Left cardiac atrium (tissue), 4 donors: ENCODE data around the gene AGO3. TPM values are rescaled to one million over a fixed set of nuclear protein-coding genes. Genes with fewer than 3 reads are reported as not detected.
A peak's percentile ranks its signal among the peaks of the same experiment; 100 is the strongest.

Experiments
- ATAC-seq, 2 donors: fragments of 200-7000 bp; cut with Tn5 transposase; one replicate each; pipeline ENCODE4 v1.9.1; 2020; ENCODE audit warnings: mild to moderate bottlenecking in 2 of 2, moderate library complexity in 2 of 2
- DNase-seq: peaks from one replicate; pipeline ENCODE4 v3.0.0-alpha.2; 2020
- intact Hi-C, 2 donors: fragments of 100-400 bp; cut with DNase I; formaldehyde crosslinking; loops; one replicate each; pipeline versions ENCODE4 v1.14.1 to v1.15.1; 2022 to 2023
- total RNA-seq, 2 donors: library from RNA; stranded (reverse); fragmentation: NEBNext Ultra II Directional; extraction: Animal tissue kit (Norgen Biotek cat#: 25700); gene quantifications; one replicate each; pipeline ENCODE4 v1.2.1, GENCODE V29; 2021
- donor health status: DM: no; HTN: yes; CAD: no.
- donor health status: DM: no; HTN: yes; CAD: no; lungs with severe emphysema.
- donor health status: DM: yes; HTN: yes; CAD: no.
- donor health status: Dilated cardiomyopathy.

Gene AGO3
- total RNA-seq, 2 donors from 2014 or later = 16.1 to 23.1 TPM

DNA sequence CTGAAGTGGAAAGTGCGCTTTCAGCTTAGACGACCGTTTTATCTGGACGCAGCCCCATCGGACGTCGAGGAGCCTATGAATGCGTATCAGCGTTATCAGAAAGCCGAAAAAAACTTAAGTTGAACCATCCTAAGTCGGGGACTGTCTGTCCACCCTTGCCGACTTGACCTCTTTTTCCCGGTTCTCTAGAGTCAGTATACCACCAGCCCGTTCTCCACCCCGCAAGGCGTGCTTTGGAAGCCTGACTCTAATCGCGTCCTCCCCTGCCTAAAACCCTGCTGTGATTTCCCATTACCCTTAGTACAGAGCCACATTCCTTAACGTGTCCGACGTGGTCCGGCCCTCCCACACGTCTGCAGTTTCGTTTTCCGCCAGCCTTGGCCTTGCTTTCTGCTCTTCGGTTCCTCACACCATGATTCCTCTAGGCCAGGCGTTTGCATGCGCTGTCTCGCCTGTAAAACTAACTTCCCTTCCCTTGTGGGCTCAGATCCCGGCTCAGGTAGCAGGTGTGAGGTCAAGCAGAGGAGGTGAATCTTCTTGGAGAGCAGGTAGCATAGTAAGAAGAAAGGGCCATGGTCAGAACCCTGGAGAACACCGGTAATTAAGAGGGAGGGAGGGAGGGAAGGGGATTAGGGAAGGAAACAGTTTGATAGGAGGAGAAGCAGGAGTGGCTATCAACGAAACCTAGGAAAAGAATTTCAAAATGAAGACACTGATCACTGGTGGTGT, 158.7 kb downstream of the AGO3 start:
- DNase-seq (no peak), ATAC-seq (peak in 1 of 2 donors; percentile 3)
- intact Hi-C loops = loop anchor here in 1 of 2 donors (10.0 kb wide), 1 partner anchor 335 kb away; no protein-coding TSS in a partner anchor

DNA sequence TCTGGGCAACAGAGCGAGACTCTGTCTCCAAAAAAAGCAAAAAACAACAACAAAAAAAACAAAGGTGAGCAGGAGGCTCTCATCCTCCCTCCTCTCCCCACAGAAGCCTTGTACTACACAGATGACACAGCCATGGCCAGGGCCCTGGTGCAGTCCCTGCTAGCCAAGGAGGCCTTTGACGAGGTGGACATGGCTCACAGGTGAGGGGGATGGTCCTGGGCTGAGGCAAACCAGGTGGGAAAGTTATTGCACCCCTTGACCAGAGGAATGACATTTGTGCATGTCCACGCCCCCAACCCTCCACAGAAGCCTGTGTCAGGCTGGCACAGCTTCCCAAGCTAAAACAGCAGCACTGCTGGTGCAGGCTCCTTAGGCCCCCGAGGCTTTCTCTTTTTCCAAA, 160.2 kb downstream of the AGO3 start:
- no peak for ATAC-seq
- intact Hi-C loops = loop anchor here in 1 of 2 donors (10.0 kb wide), 1 partner anchor 334 kb away; no protein-coding TSS in a partner anchor

DNA sequence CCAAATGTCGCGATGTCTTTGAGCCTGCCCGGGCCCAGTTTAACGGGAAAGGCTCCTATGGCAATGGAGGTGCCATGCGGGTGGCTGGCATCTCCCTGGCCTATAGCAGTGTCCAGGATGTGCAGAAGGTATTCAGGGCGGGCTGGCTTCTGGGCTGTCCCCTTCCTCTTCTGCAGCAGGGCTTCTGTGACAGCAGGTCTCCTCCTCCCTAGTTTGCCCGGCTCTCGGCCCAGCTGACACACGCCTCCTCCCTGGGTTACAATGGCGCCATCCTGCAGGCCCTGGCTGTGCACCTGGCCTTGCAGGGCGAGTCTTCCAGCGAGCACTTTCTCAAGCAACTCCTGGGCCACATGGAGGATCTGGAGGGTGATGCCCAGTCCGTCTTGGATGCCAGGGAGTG, 160.8 kb downstream of the AGO3 start:
- intact Hi-C loops = loop anchor here in 1 of 2 donors (10.0 kb wide), 1 partner anchor 333 kb away; no protein-coding TSS in a partner anchor
- no peak for DNase-seq

More for the DNA sequence above, 160.2 kb downstream of the AGO3 start:
- no peak for DNase-seq

DNA sequence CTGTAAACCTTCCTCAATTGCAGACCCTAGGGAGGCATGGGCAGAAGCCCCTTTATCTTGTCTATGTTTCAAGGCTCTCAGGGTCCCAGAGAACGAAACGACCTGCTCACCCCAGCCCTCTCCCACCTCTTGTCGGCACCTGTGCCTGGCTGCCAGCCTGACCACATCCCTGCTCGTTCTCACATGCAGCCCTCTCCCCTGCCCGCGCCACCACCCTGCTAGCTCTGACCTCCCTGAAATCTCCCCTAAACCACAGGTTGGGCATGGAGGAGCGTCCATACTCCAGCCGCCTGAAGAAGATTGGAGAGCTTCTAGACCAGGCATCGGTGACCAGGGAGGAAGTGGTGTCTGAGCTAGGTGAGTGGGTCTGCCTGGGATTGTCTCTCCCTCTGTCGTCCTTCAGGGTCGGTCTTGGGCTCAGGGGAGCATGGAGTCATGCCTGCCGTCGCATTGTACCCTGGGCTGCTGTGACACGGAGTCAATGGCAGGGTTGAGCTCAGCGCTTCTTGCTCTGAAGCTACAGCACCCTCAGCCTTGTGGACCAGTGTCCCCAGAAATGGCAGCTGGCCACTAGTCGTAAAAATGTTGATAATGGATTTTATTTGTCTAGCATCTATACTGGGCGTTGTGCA, 161.4 kb downstream of the AGO3 start:
- intact Hi-C loops = loop anchor here in 1 of 2 donors (10.0 kb wide), 1 partner anchor 333 kb away; no protein-coding TSS in a partner anchor
- ATAC-seq = no peak
- DNase-seq = no peak

More for the DNA sequence above, 160.8 kb downstream of the AGO3 start:
- ATAC-seq = no peak

DNA sequence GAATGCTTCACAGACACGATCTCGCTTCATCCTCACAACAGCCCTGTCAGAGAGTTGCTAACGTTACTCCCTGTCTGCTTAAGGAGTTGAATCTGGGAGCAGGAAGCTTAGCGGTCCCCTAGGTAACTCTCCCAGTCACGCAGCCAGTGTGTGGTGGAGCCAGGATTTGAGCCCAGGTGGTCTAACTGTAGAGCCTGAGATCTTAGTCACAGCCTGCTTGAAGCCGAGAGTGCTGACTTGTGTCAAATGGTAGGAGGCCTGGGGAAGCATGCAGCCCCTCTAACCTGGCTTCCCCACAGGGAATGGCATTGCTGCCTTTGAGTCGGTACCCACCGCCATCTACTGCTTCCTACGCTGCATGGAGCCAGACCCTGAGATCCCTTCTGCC, 161.9 kb downstream of the AGO3 start:
- intact Hi-C loops = loop anchor here in 1 of 2 donors (10.0 kb wide), 1 partner anchor 332 kb away; no protein-coding TSS in a partner anchor
- ATAC-seq (no peak), DNase-seq (no peak)

DNA sequence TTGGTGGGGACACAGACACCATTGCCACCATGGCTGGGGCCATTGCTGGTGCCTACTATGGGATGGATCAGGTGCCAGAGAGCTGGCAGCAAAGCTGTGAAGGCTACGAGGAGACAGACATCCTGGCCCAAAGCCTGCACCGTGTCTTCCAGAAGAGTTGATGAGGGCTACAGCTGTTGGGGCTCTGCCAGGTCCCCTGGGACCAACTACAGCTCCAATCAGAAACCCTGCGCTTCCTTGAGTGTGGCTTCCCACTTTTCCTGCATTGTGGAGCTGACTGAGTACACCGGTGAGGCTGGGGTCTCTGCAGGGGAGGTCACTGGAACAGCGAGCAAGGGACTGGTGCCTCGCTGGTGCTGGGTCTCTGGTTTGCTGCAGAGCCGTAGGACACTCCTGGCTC, 162.3 kb downstream of the AGO3 start:
- no peak for DNase-seq
- ATAC-seq = no peak
- intact Hi-C loops = loop anchor here in 1 of 2 donors (10.0 kb wide), 1 partner anchor 332 kb away; no protein-coding TSS in a partner anchor

DNA sequence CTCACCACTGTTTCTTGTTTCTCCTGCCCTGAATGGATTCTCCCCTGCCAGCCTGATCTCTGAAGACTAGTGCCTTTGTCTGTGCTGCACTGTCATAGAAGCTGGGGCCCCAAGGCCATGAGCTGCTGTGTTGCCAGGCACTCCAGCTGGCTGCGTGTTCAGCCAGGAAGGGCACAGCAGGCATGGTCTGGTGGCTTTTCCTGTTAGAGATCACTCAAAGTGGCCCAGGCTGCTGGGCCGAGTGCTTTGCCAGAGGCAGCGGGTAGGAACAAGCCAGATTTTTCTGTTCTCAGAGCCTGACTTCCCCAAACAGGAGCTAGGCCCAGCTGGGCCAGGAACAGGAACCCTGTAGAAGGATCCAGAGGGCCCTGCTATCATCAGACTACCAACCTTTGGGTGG, 163.0 kb downstream of the AGO3 start:
- ATAC-seq (no peak), DNase-seq (no peak)
- intact Hi-C loops = loop anchor here in 1 of 2 donors (10.0 kb wide), 1 partner anchor 331 kb away; no protein-coding TSS in a partner anchor

DNA sequence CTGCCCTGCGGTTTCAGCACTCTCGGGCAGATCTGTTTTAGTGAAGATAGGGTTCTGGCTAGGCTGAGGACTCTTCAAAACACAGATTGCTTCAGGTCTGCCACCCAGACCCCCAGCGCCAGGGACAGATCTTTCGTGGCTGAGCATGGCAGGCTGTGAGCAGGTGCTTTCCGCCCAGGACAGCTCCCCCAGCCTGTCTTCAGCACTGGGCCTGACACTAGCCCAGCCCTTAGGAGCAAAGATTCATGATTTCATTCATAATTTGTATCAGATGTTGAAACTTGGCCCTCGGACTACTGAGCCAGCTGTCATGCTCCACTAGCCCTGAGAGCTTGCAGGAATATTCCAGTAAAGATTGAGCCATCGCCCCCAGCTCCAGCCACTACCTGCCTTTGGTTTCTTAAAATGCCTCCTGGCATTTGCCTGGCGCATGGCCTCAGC, 163.7 kb downstream of the AGO3 start:
- DNase-seq (no peak), ATAC-seq (no peak)
- intact Hi-C loops = loop anchor here in 1 of 2 donors (10.0 kb wide), 1 partner anchor 330 kb away; no protein-coding TSS in a partner anchor

DNA sequence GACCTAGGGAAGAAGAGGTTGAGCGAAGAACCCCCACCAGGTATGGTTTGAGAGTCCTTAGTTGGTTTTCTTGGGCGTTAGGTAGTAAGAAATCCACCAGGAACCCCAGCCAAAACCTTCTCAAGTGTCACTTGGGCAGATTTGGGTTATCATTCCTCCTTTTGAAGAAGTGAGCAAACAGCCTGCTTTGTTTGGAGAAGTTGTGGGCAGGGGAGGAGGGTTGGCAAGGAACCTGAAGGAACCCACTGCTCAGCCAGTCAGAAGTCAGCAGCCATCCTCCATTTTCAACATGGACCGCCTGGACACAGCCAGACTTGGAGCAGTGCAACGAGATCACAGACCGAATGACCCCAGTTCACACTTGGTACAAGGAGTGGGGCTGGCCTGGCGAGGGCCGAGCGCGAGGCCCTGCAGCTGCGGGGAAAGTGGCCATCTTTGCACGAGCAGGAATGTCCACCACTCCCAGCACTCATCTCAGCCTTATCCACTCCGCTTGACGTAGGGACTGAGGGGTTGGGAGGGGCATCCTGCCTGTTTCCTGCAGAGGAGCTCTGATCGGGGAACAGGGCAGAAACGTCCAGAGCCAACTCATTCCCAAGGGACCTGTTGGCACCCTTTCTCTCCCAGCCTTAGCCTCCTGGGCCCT, 165.0 kb downstream of the AGO3 start:
- intact Hi-C loops = loop anchor here in 1 of 2 donors (10.0 kb wide), 1 partner anchor 329 kb away; no protein-coding TSS in a partner anchor

DNA sequence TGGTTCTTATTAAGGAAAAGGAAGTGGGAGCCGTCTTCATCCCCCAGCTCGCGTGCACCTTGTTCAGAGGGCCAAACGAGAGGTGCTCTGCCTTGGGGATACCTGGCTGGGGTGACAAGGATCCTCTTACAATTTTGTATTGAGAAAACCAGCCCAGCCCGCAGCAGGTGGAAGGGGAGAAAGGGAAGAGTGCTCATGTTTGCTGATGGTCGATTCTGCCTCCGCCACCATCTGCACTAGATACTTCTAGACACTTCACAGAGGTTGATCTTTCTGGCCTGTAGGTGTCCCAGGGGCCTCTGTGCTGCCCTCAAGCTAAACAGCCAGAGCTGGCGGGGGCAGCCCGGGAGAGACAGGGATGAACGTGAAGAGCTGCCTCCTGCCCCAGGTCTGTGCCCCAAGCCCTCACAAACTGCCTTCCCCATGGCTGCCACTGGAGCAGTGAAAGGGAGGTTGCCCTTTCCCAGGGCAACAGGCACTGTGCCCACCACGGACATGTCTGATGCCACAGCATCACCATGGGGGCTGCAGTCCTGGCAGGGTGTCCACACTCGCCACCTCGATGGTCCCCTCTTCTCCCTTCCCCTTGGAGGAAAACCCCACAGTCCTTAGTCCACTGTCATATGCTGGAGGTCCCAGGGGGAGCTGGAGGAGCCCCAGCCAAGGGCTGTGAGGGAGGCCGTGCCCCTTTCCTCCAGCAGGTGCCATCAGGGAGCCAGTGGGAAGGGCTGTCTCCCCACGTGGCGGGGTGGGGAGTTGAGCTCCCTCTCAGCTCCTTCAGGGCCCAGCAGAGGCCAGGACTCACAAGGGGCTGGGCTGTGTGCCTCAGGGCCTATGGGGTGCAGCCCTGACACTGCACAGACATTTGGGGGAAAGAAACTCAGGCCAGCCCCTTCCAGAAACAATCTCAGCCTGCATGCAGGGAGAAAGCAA, 165.9 kb downstream of the AGO3 start:
- no peak for ATAC-seq
- intact Hi-C loops = loop anchor here in 1 of 2 donors (10.0 kb wide), 1 partner anchor 328 kb away; no protein-coding TSS in a partner anchor
- no peak for DNase-seq

More for the DNA sequence above, 165.0 kb downstream of the AGO3 start:
- DNase-seq = no peak
- ATAC-seq = no peak

DNA sequence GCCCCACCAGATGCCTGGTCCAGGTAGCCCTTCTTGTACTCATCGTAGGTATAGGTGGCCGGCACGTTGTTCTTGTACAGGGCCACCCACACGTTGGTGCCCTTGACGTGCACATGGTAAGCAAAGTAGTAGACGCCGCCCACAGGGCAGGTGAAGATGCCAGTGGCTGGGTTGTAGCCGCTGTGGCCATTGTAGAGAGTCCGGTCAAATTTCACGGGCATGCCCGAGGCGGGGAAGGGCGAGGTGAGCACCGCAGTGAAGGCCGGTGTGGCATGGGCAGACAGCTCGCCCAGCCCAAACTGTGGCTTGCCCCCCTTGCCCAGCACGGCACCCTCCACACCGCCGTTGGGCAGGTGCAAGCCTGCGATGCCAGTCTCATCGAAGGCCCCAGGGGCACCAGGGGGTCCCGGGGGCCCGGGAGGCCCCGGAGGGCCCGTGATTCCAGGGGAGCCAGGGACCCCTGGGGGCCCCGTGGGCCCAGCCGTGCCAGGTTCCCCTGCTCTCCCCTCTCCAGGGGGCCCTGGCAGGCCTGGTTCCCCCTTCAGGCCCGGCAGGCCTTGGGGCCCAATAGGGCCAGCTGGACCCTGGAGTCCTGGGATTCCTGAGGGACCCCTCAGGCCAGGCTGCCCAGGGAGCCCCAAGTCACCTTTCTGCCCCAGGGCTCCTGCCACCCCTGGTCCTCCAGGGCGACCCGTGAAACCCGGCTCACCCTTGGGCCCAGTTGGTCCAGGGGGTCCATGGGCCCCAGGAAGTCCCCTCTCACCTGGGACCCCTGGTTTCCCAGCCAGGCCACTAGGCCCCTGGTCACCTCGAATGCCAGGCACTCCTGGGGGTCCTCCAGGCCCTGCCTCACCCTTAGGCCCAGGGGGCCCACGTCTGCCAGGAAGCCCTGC, 167.0 kb downstream of the AGO3 start:
- intact Hi-C loops = loop anchor here (2.0 to 10.0 kb wide), 2 partner anchors 323 to 327 kb away; no protein-coding TSS in a partner anchor
- ATAC-seq (no peak), DNase-seq (no peak)

DNA sequence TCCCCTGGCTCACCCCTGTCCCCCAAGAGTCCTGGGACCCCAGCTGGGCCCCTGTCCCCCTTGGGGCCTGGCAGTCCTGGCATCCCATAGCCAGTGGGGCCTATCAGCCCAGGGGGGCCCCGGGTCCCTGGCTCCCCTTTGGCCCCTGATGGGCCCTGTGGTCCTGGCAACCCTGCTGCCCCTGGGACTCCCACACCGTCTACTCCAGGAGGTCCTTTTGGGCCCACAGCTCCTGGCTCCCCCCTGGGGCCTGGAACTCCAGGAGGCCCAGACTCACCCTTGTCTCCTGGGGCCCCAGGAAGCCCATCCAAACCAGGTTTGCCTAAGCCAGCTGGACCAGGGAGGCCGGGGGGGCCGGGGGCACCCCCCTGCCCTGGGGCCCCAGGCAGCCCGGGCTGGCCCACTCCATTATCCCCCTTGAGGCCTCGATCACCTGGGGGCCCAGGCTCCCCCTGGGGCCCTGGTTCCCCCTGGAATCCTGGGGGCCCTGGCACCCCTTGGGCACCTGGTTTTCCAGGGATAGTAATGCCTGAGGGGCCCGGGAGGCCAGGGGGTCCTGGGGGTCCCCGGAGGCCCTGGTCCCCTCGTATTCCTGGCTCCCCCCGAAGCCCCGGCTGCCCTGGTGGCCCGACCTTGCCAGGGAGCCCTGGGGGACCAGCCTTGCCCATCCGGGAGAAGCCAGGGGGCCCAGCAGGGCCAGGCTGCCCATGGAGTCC, 167.9 kb downstream of the AGO3 start:
- intact Hi-C loops = loop anchor here (2.0 to 10.0 kb wide), 2 partner anchors 322 to 326 kb away; no protein-coding TSS in a partner anchor
- ATAC-seq (no peak), DNase-seq (no peak)

DNA sequence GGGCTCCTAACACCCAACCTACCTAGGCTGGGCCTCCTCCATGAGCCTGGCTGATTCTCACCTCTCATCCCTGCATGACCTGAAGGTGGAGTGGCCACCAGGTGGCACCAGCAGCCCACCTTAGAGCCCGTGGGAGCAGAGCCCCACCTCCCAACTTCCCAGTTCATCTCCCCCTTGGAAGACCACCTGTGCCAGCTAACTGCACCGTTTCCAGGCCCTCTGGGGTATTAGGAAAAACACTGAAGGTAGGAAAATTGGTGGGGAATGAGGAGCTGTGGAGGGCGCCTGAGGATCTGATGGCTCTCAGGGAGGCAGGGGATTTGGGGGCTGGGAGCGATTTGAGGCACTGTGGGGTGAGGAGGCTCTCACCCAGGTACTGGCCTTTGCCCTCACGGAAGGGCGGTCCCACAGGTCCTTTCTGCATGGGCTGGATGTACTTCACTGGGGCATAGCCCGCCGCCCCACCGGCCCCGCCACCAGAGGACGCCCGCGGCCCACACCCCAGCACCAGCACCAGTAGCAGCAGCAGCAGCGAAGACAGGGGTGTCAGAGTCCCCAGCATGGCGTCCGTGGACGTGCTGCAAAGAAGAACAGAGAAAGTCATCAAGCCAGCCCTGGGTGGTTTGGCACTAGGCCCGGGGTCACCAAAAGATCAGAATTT, 168.9 kb downstream of the AGO3 start:
- intact Hi-C loops = loop anchor here (2.0 to 10.0 kb wide), 4 partner anchors 35 to 325 kb away; no protein-coding TSS in a partner anchor
- ATAC-seq (peak; percentile 83 to 91), DNase-seq (peak; percentile 81)

DNA sequence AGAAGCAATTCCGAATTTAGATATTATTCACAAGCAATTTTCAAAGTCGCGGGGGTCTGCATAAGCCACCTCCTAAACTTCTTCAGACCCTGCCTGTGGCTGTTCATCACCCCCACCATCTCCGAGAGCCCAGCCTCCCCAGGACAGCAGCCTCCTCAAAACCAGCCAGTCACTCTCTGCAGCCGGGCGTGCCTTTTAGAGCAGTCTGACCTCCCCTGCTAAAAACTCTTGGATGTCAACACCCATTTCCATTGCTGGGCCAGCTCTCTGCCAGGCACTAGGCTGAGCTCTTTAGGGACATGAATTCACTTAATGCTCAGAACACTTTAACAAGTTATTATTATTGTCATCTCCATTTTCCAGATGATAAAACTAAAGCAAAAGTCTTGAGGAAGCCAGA, 169.5 kb downstream of the AGO3 start:
- ATAC-seq (no peak), DNase-seq (no peak)
- intact Hi-C loops = loop anchor here in 1 of 2 donors (2.0 kb wide), 2 partner anchors 34 to 88 kb away; no protein-coding TSS in a partner anchor

DNA sequence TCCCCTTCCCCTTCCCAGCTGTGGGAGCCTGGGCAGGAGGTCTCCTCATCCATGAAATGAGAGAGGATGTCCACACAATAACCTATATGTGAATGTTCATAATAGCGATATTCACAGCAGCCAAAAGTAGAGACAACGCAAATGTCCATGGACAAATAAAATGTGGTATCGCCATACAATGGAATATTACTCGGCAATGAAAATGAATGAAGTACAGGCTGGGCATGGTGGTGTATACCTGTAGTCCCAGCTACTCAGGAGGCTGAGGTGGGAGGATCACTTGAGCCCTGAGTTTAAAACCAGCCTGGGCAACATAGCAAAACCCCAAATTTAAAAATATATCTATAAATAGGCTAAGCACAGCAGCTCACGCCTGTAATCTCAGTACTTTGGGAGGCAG, 170.6 kb downstream of the AGO3 start:
- ATAC-seq = no peak
- intact Hi-C loops = loop anchor here in 1 of 2 donors (2.0 kb wide), 2 partner anchors 33 to 87 kb away; no protein-coding TSS in a partner anchor
- DNase-seq = no peak

DNA sequence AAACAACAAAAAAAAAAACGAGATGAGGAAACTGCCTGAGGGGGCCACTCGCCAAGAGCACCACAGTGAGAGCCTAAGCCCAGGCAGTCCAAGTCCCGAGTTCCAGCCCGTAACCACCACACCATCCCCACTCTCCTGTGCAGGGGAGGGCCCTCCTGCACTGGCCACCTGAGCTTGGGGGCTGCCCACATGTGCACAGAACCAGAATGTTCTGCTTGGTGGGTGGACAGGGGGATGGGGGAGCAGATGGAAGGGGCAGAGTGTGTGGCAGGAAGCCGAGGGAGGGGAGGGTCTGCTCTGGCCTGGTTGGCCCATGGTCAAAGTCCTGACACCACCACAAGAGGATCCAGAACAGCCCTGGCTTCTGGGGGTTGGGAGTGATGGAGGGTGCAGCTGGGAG, 175.4 kb downstream of the AGO3 start:
- intact Hi-C loops = no loop called here
- no peak for DNase-seq
- no peak for ATAC-seq
